K562 (cell line): Measurements from ENCODE around the gene DEGS2. TPM values are rescaled to one million over a fixed set of nuclear protein-coding genes. Genes with fewer than 3 reads are reported as not detected.

Source experiments
- ATAC-seq: fragments of 200-7000 bp; cut with Tn5 transposase; 3 replicates; pipeline ENCODE4 v1.9.1; 2020; ENCODE audit warnings: moderate library complexity
- BruUV-seq: library from RNA; stranded (reverse); fragments of 400-500 nt; replicated peaks from 2 replicates; lab custom pipeline; 2021; lab: Mats Ljungman, UMichigan
- CTCF ChIA-PET: fragments of 300-600 bp; formaldehyde crosslinking; extraction: SDS; loops from one replicate; lab custom pipeline; 2021; ENCODE audit warnings: low intra/inter-chr PET ratio; lab: Yijun Ruan, JAX
- POLR2A ChIA-PET: fragments of 300-600, 350-650 bp; sonication (Branson Sonifier 250); formaldehyde crosslinking; extraction: SDS; loops from one replicate; lab custom pipeline; 2021; ENCODE audit warnings: antibody characterized with exemption, inconsistent platforms; lab: Yijun Ruan, JAX
- DNase-seq, 4 experiments: peaks; one replicate each; pipeline versions ENCODE4 v3.0.0 to v3.0.0-alpha.2; 2011 to 2018; ENCODE audit warnings: low spot score in 3 of 4, mixed read lengths in 3 of 4; ENCODE audit errors: extremely low read depth in 1 of 4
- FAIRE-seq: peaks from 2 replicates; lab custom pipeline; 2011; peaks lifted over from hg19 to GRCh38; lab: Jason Lieb, UNC
- H2AFZ ChIP-seq: 2 replicates; pipeline ENCODE4 v1.6.0; 2011; ENCODE audit warnings: low read depth, low read length, control low read depth, inconsistent platforms
- H3K27ac ChIP-seq: fragments of 200-600 bp; 3 replicates; pipeline ENCODE4 v1.8.0; 2011; ENCODE audit warnings: low read depth, mild to moderate bottlenecking, control low read depth, inconsistent platforms, low read length, moderate library complexity, mixed read lengths; ENCODE audit errors: extremely low read depth
- H3K27me3 ChIP-seq, 2 experiments: fragments of 300-600 bp in 1 of 2; 2 replicates in 1 of 2; 3 replicates in 1 of 2; pipeline versions ENCODE4 v1.6.0 to v1.8.0; 2011; ENCODE audit warnings: inconsistent platforms in 2 of 2, low read length in 2 of 2, mild to moderate bottlenecking in 1 of 2, mixed read lengths in 1 of 2, moderate library complexity in 1 of 2; ENCODE audit not compliant: control insufficient read depth in 2 of 2, insufficient read depth in 2 of 2
- H3K36me3 ChIP-seq: fragments of 300-600 bp; 3 replicates; pipeline ENCODE4 v1.8.0; 2011; ENCODE audit warnings: mild to moderate bottlenecking, low read length, inconsistent platforms; ENCODE audit not compliant: control insufficient read depth, insufficient read depth
- H3K4me1 ChIP-seq, 2 experiments: fragments of 200-600 bp in 1 of 2; replicated peaks in 1 of 2; 2 replicates in 1 of 2; 3 replicates in 1 of 2; pipeline versions ENCODE4 v1.5.1 to v1.8.0; 2011; ENCODE audit warnings: inconsistent platforms in 2 of 2, low read length in 2 of 2, mild to moderate bottlenecking in 1 of 2, mixed read lengths in 1 of 2, moderate library complexity in 1 of 2; ENCODE audit not compliant: control insufficient read depth in 2 of 2, insufficient read depth in 2 of 2
- H3K4me2 ChIP-seq: 2 replicates; pipeline ENCODE4 v1.6.1; 2011; ENCODE audit warnings: low read length, control low read depth, inconsistent platforms, mixed read lengths; ENCODE audit not compliant: insufficient read depth
- H3K4me3 ChIP-seq: fragments of 200-600 bp; sonication (generic), shearing (Covaris generic); 2 replicates; pipeline ENCODE4 v1.5.1; 2016; ENCODE audit warnings: control low read depth, inconsistent platforms
- H3K79me2 ChIP-seq: fragments of 200-600 bp; 3 replicates; pipeline ENCODE4 v1.8.0; 2011; ENCODE audit warnings: low read length, inconsistent platforms; ENCODE audit not compliant: control insufficient read depth, insufficient read depth
- H3K9ac ChIP-seq, 2 experiments: 2 replicates each; pipeline versions ENCODE4 v1.6.0 to v1.6.1; 2011; ENCODE audit warnings: low read depth in 2 of 2, low read length in 2 of 2, control low read depth in 1 of 2, inconsistent platforms in 1 of 2, mild to moderate bottlenecking in 1 of 2, mixed read lengths in 1 of 2; ENCODE audit not compliant: insufficient read depth in 1 of 2
- H3K9me1 ChIP-seq: one replicate; pipeline ENCODE4 v1.6.0; 2011; ENCODE audit warnings: inconsistent platforms, mild to moderate bottlenecking, low read length, moderate library complexity; ENCODE audit not compliant: control insufficient read depth, insufficient read depth
- H3K9me3 ChIP-seq: replicated peaks from 2 replicates; pipeline ENCODE4 v1.5.1; 2011; ENCODE audit warnings: low read depth, low read length, inconsistent platforms; ENCODE audit not compliant: control insufficient read depth, insufficient read depth
- H4K20me1 ChIP-seq: replicated peaks from 2 replicates; pipeline ENCODE4 v1.6.1; 2011; ENCODE audit warnings: low read length, inconsistent platforms, mixed read lengths; ENCODE audit not compliant: control insufficient read depth, insufficient read depth
- ZBTB33 ChIP-seq: sonication (generic); formaldehyde crosslinking; IDR thresholded peaks from 2 replicates; pipeline ENCODE4 v1.8.1; 2023; ENCODE audit warnings: mild to moderate bottlenecking, missing genetic modification reagents
- ZFP36 ChIP-seq: fragments of 150-350 bp; IDR thresholded peaks from 2 replicates; pipeline ENCODE4 v1.6.1; 2018; ENCODE audit warnings: low read length, low read depth; ENCODE audit not compliant: partially characterized antibody
- WGBS: fragments of 100-300 bp; shearing (Covaris generic); methylation state at CpG from one replicate; pipeline ENCODE4 v1.1.6; 2016; ENCODE audit warnings: low coverage, mixed read lengths; ENCODE audit not compliant: insufficient coverage; ENCODE audit errors: missing lambda C conversion rate; 5-methylcytosine and 5-hydroxymethylcytosine counted together
- in situ Hi-C: fragments of 300-500 bp; cut with MboI; formaldehyde crosslinking; loops from 4 replicates; pipeline ENCODE4 v1.15.0; 2018; ENCODE audit warnings: inconsistent platforms, mixed read lengths
- intact Hi-C: fragments of 100-400 bp; cut with micrococcal nuclease; formaldehyde crosslinking; loops from 2 replicates; pipeline ENCODE4 v1.14.2; 2022
- polyA plus RNA-seq, 8 experiments: library from polyadenylated mRNA; depleted of rRNA in 4 of 8; stranded (reverse) in 5 of 8; unstranded in 3 of 8; fragments of >200 nt; fragmentation: Nextera tagmentation in 2 of 8; fragmentation: Illumina TruSeq in 1 of 8; extraction: Ambion mirVana in 2 of 8; extraction: Trizol in 1 of 8; gene quantifications; 2 replicates each; pipeline versions ENCODE4 v1.2.1 to v1.2.3, GENCODE V29; 2011 to 2014; ENCODE audit warnings: inconsistent platforms in 1 of 8, missing spikeins in 1 of 8
- total RNA-seq, 7 experiments: library from RNA; depleted of rRNA in 6 of 7; stranded (reverse); fragments of >200 nt in 6 of 7; fragmentation: Illumina TruSeq in 2 of 7; extraction: Trizol in 2 of 7; gene quantifications; 2 replicates each; pipeline versions ENCODE4 v1.2.1 to v1.2.3, GENCODE V29; 2011 to 2021; ENCODE audit warnings: low replicate concordance in 1 of 7

Gene DEGS2
- total and polyA plus RNA-seq, 9 of the 15 experiments (the other 6 are each of a cell fraction or from before 2014, with no cell fraction given), result 0.22 to 2.9 (median 0.70) TPM

GRCh38 chr14:100132903-100133510 is 26.4 kb downstream of the DEGS2 start:
- in situ Hi-C loops, result no loop called here
- Histone ChIP-seq H3K4me3 (no peak overlapping the region), H2AFZ (no peak overlapping the region), H3K9me3 (no peaks in the 10 kb centered on the region), H3K36me3 (peaks cover 6% of the 10 kb centered on the region; the same call in 1 of the 3 replicates), H3K27me3 (no peaks in the 10 kb centered on the region), H3K9ac (peak overlapping the region in 1 of 2 experiments; percentile 35; a peak in 1 of 4 replicates), H3K79me2 (no peaks in the 10 kb centered on the region), H3K9me1 (no peaks in the 10 kb centered on the region), H3K4me1 (peaks cover 2 to 14% of the 10 kb centered on the region in 2 experiments; a peak in 4 of 5 replicates), H3K4me2 (no peak overlapping the region), H4K20me1 (no peaks in the 10 kb centered on the region), H3K27ac (no peak overlapping the region)
- intact Hi-C loops, result no loop called here
- no peak; the same call in 2 of the 3 replicates for ATAC-seq
- 79% methylated on average over 10 of the region's 12 CpGs for WGBS
- no TSS peak for BruUV-seq
- CTCF ChIA-PET, result no interaction called here
- no peak for DNase-seq
- TF ChIP-seq ZBTB33 (CRISPR knock-in tag) (0 out of 2 replicates have a peak, but pooled peaks have one; percentile 29), ZFP36 (no peak)
- POLR2A ChIA-PET, result interaction anchor here (0.8 to 1.0 kb wide), 2 partner anchors 10 to 11 kb away, joined by 3 read pairs; no protein-coding TSS in a partner anchor
- FAIRE-seq, result no peak
